ENCODE measurements around the gene EPGN. TPM values are rescaled to one million over a fixed set of nuclear protein-coding genes. Genes with fewer than 3 reads are reported as not detected.

Gene EPGN
- total RNA-seq, 1 experiment from 2014 or later: not detected

DNA sequence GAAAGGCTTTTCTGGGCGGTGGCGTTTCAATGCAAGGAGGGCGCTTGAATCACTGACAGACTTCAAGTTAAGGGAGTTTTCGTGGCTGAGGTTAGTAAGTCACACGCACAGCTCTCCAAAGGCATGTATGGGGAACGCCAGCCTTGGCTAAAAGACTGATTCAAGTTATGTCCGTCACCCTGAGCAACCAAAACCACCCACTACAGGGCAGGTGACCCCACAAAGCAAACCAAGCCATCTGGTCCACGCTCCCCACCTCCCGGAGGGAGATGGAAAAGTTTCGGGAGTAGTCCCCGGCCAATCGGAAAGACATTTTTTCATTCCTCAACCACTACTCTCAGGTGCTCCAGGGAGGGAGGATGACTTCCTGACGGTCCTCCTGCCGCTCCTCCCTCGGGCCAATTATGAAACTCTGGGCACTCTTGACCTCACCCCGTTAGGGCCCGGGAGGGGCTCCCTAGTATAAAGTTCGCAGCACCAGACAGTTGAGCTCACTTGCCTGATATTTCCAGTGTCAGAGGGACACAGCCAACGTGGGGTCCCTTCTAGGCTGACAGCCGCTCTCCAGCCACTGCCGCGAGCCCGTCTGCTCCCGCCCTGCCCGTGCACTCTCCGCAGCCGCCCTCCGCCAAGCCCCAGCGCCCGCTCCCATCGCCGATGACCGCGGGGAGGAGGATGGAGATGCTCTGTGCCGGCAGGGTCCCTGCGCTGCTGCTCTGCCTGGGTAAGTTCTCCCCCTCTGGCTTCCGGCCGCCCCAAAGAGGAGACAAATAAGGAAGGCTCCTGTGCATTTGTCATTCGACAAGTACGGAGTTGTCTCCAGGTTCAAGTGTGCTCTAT, 56.6 kb downstream of the EPGN start, which contains the start of gene EREG:
Gene EREG, plus strand, starts transcription at position 494 of the 840 bp plus-strand sequence. Its CDS starts 164 bp downstream, at position 658.
- intact Hi-C loops (cut with micrococcal nuclease; ENCODE audit: unreplicated experiment): loop anchor here (5.0 kb wide), 1 partner anchor 38 kb away; no protein-coding TSS in a partner anchor
- TF ChIP-seq, protein P1, sequence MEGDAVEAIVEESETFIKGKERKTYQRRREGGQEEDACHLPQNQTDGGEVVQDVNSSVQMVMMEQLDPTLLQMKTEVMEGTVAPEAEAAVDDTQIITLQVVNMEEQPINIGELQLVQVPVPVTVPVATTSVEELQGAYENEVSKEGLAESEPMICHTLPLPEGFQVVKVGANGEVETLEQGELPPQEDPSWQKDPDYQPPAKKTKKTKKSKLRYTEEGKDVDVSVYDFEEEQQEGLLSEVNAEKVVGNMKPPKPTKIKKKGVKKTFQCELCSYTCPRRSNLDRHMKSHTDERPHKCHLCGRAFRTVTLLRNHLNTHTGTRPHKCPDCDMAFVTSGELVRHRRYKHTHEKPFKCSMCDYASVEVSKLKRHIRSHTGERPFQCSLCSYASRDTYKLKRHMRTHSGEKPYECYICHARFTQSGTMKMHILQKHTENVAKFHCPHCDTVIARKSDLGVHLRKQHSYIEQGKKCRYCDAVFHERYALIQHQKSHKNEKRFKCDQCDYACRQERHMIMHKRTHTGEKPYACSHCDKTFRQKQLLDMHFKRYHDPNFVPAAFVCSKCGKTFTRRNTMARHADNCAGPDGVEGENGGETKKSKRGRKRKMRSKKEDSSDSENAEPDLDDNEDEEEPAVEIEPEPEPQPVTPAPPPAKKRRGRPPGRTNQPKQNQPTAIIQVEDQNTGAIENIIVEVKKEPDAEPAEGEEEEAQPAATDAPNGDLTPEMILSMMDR (conservative IDR thresholded peaks at IDR 0.05; ENCODE audit: low read depth, low read length): no peak
- no peak for TF ChIP-seq EZH2 (IDR thresholded peaks at IDR 0.05; ENCODE audit: borderline replicate concordance, low read depth, low read length, poor library complexity, severe bottlenecking)
- no TSS peak for BruUV-seq (replicated peaks)
- Histone ChIP-seq H3K4me1 (ENCODE audit: insufficient read depth, low read length, poor library complexity, severe bottlenecking) (no peaks in the 10 kb centered on the region), H3K9me3 (ENCODE audit: low read depth, low read length, poor library complexity, severe bottlenecking) (no peaks in the 10 kb centered on the region), H3K27ac (ENCODE audit: low read depth, low read length, poor library complexity, severe bottlenecking) (no peak within 1 kb of the TSS), H3K4me3 (ENCODE audit: low read depth, low read length, poor library complexity, severe bottlenecking) (peak within 1 kb of the TSS; percentile 44), H3K27me3 (replicated peaks; ENCODE audit: insufficient read depth, low read depth, low read length, poor library complexity) (no peaks in the 10 kb centered on the region), H3K36me3 (ENCODE audit: insufficient read depth, low read length, poor library complexity, severe bottlenecking) (no peaks in the 10 kb centered on the region)
- peak; percentile 36 for DNase-seq (ENCODE audit: low spot score)
- CTCF ChIA-PET: no interaction called here
- POLR2A ChIA-PET (ENCODE audit: low non-redundant PET): no interaction called here

DNA sequence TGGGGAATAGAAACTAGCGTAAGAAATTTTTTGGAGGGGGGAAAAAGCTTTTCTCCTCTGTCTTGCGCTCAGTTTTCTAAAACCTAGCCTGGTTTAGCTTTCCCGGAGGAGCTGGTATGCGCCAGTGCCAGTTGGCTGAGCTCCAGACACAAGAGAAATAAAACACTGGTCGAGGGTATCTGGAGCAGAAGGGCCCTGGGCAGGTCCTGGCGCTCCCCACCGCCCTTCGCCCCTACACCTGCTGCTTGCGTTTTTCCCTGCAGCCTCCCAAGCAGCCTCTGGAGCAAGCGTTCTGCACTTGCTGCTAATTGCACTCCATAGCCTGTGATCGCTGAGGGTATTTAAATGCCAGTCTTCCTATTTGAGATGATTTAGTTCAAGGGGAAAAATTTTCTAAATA, 57.5 kb downstream of the EPGN start:
- no peak for TF ChIP-seq EZH2 (IDR thresholded peaks at IDR 0.05; ENCODE audit: borderline replicate concordance, low read depth, low read length, poor library complexity, severe bottlenecking)
- TF ChIP-seq, protein P1 (conservative IDR thresholded peaks at IDR 0.05; ENCODE audit: low read depth, low read length): no peak
- intact Hi-C loops (cut with micrococcal nuclease; ENCODE audit: unreplicated experiment): no loop called here
- ChIA-PET CTCF (no interaction called here), POLR2A (ENCODE audit: low non-redundant PET) (interaction anchor here (0.6 kb wide), 1 partner anchor 18 kb away, joined by 3 read pairs; no protein-coding TSS in a partner anchor)
- Histone ChIP-seq H3K9me3 (ENCODE audit: low read depth, low read length, poor library complexity, severe bottlenecking) (no peaks in the 10 kb centered on the region), H3K27me3 (replicated peaks; ENCODE audit: insufficient read depth, low read depth, low read length, poor library complexity) (no peaks in the 10 kb centered on the region), H3K4me1 (ENCODE audit: insufficient read depth, low read length, poor library complexity, severe bottlenecking) (no peaks in the 10 kb centered on the region), H3K27ac (ENCODE audit: low read depth, low read length, poor library complexity, severe bottlenecking) (no peak overlapping the region), H3K4me3 (ENCODE audit: low read depth, low read length, poor library complexity, severe bottlenecking) (peak overlapping the region; percentile 44), H3K36me3 (ENCODE audit: insufficient read depth, low read length, poor library complexity, severe bottlenecking) (no peaks in the 10 kb centered on the region)
- peak; percentile 10 for DNase-seq (ENCODE audit: low spot score)
- TSS peak; percentile 72 for BruUV-seq (replicated peaks)

Other genes starting within 250 kb of the EPGN start
- gene CXCL2, start 209.3 kb upstream of the EPGN start, total RNA-seq (2021): 0.90 TPM in 1 of 2 replicates, not detected in the other
- gene MTHFD2L, start 150.4 kb upstream of the EPGN start, total RNA-seq (2021): 11.3 and 11.4 TPM in 2 replicates
- gene EREG, start 56.7 kb downstream of the EPGN start, total RNA-seq (2021): 0.50 and 0.84 TPM in 2 replicates
- gene AREG, start 136.7 kb downstream of the EPGN start, total RNA-seq (2021): not detected in 2 replicates